ENCODE results near the gene VKORC1.

Gene VKORC1

GRCh38 chr16:31133046-31133501 is 38.5 kb upstream of the VKORC1 start:
- Mint-ChIP-seq H3K9me3 (ENCODE audit: low read depth) (no peaks in the 10 kb centered on the region), H3K4me1 (ENCODE audit: low read depth) (peaks cover 2% of the 10 kb centered on the region), H3K27ac (no peak overlapping the region), H3K27me3 (no peaks in the 10 kb centered on the region), H3K36me3 (no peaks in the 10 kb centered on the region), H3K4me3 (no peak overlapping the region)

- Mint-ChIP-seq H3K4me1 (ENCODE audit: low read depth) (peaks cover 2% of the 10 kb centered on the region), H3K27me3 (no peaks in the 10 kb centered on the region), H3K27ac (no peak overlapping the region), H3K36me3 (no peaks in the 10 kb centered on the region), H3K9me3 (ENCODE audit: low read depth) (no peaks in the 10 kb centered on the region), H3K4me3 (no peak overlapping the region)
Observed at GRCh38 chr16:31132303-31132979, 37.8 kb upstream of the VKORC1 start.

DNA sequence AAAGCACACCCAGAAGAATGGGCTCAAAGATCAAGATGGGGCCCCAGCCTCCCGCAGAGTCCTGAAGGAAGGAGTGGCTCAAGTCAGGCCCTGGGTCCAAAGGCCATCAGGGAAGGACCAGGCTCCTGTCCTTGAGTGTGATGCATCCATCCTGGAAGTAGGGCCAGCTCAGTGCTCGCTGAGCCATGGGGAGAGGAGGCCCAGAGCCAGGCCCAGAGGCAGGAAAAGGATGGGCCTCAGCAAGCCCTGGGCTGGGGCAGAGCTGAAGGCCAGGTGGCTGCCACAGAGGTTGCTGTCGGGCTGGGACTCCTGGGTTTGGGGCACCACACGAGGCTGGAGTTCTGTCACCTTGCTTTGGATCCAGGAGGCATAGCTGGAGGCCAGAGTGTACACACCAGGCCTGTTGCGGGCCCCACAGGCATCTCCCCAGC is 37.3 kb upstream of the VKORC1 start:
- Mint-ChIP-seq H3K27me3 (no peaks in the 10 kb centered on the region), H3K9me3 (ENCODE audit: low read depth) (no peaks in the 10 kb centered on the region), H3K36me3 (no peaks in the 10 kb centered on the region), H3K4me1 (ENCODE audit: low read depth) (peaks cover 2% of the 10 kb centered on the region), H3K27ac (no peak overlapping the region), H3K4me3 (no peak overlapping the region)

DNA sequence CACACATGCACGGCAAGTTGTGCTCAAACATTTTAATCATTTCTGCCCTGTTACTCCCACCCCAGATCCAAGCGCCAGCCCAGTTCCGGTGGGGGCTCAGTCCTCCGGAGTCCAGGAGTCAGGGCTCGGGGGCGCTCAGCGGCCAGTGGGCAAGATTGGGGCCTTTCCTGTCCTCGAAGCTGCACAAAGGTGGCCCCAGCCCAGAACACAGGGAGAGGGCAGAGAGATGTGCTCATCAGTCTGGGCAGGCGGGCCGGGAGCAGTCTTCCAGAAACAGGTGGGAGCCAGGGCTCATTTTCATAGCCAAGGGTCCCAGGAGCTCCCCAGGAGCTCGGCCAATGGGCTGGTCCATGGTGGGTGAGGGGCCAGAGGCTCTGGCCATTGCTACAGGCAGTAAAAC is 36.8 kb upstream of the VKORC1 start:
- H3K36me3 Mint-ChIP-seq: no peaks in the 10 kb centered on the region
- no peak overlapping the region for H3K4me3 Mint-ChIP-seq
- no peaks in the 10 kb centered on the region for H3K27me3 Mint-ChIP-seq
- H3K4me1 Mint-ChIP-seq (ENCODE audit: low read depth): peaks cover 2% of the 10 kb centered on the region
- H3K9me3 Mint-ChIP-seq (ENCODE audit: low read depth): no peaks in the 10 kb centered on the region
- H3K27ac Mint-ChIP-seq: no peak overlapping the region

GRCh38 chr16:31130899-31131298 is 36.3 kb upstream of the VKORC1 start:
- Mint-ChIP-seq H3K36me3 (no peaks in the 10 kb centered on the region), H3K4me1 (ENCODE audit: low read depth) (peaks cover 2% of the 10 kb centered on the region), H3K27me3 (no peaks in the 10 kb centered on the region), H3K4me3 (no peak overlapping the region), H3K27ac (no peak overlapping the region), H3K9me3 (ENCODE audit: low read depth) (no peaks in the 10 kb centered on the region)

- no peaks in the 10 kb centered on the region for H3K36me3 Mint-ChIP-seq
- H3K27me3 Mint-ChIP-seq: no peaks in the 10 kb centered on the region
- no peak overlapping the region for H3K27ac Mint-ChIP-seq
- H3K4me3 Mint-ChIP-seq: no peak overlapping the region
- H3K4me1 Mint-ChIP-seq (ENCODE audit: low read depth): peaks cover 2% of the 10 kb centered on the region
- no peaks in the 10 kb centered on the region for H3K9me3 Mint-ChIP-seq (ENCODE audit: low read depth)
Observed at GRCh38 chr16:31130336-31130891, 35.8 kb upstream of the VKORC1 start.

GRCh38 chr16:31129568-31130335 is 35.2 kb upstream of the VKORC1 start:
- H3K27ac Mint-ChIP-seq: no peak overlapping the region
- H3K4me3 Mint-ChIP-seq: no peak overlapping the region
- peaks cover 2% of the 10 kb centered on the region for H3K4me1 Mint-ChIP-seq (ENCODE audit: low read depth)
- no peaks in the 10 kb centered on the region for H3K36me3 Mint-ChIP-seq
- no peaks in the 10 kb centered on the region for H3K9me3 Mint-ChIP-seq (ENCODE audit: low read depth)
- H3K27me3 Mint-ChIP-seq: no peaks in the 10 kb centered on the region

DNA sequence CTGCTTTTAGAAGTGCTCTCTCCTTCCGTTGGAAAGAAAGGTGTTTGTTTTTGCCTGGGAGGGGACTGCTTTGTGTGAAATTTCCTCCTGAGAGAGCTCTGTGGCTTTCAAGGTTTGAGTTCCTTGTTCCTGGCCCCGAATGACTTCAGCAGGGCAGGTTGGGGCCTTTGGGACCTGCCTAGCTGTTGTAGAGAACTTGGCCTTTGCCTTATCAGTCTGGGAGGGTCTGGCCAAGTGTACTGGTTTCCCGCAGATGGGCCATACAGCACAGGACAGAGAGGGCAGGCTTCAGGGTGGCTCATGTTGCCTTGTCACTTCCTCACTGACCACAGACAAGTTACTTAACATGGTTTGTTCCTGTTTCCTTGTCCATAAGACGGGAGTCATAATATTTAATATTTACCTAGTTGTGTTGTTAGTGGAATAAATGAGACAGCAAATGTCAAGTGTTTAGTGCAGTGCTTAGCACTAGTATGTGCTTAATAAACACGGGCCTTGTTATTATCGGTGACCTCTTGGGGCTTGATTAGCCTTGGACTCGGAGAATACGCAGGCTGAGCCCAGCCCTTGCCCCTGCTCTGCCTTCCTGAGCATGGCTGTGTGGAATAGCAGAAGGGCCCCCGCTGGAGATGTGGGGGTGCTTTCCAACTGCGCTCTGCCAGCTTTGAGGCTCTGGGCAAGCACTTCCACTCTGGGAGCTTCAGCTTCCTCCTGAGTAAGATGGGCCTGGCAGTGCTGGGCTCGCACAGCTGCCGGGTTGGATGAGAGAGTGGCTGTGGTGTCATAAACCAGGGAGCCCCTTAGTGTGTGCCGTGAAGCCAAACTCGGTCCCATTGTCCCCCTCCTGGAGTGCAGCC is 34.3 kb upstream of the VKORC1 start:
- peaks cover 2% of the 10 kb centered on the region for H3K4me1 Mint-ChIP-seq (ENCODE audit: low read depth)
- no peaks in the 10 kb centered on the region for H3K27me3 Mint-ChIP-seq
- H3K27ac Mint-ChIP-seq: peak overlapping the region; percentile 16
- H3K4me3 Mint-ChIP-seq: no peak overlapping the region
- H3K36me3 Mint-ChIP-seq: no peaks in the 10 kb centered on the region
- H3K9me3 Mint-ChIP-seq (ENCODE audit: low read depth): no peaks in the 10 kb centered on the region

GRCh38 chr16:31127182-31127581 is 32.6 kb upstream of the VKORC1 start:
- no peak overlapping the region for H3K27ac Mint-ChIP-seq
- no peak overlapping the region for H3K4me3 Mint-ChIP-seq
- peaks cover 2% of the 10 kb centered on the region for H3K4me1 Mint-ChIP-seq (ENCODE audit: low read depth)
- H3K36me3 Mint-ChIP-seq: no peaks in the 10 kb centered on the region
- no peaks in the 10 kb centered on the region for H3K27me3 Mint-ChIP-seq
- H3K9me3 Mint-ChIP-seq (ENCODE audit: low read depth): no peaks in the 10 kb centered on the region

- Mint-ChIP-seq H3K4me1 (ENCODE audit: low read depth) (peaks cover 2% of the 10 kb centered on the region), H3K27me3 (no peaks in the 10 kb centered on the region), H3K27ac (no peak overlapping the region), H3K9me3 (ENCODE audit: low read depth) (no peaks in the 10 kb centered on the region), H3K4me3 (no peak overlapping the region), H3K36me3 (no peaks in the 10 kb centered on the region)
Observed at GRCh38 chr16:31125844-31126243, 31.2 kb upstream of the VKORC1 start.

GRCh38 chr16:31120129-31120528 is 25.5 kb upstream of the VKORC1 start:
- H3K27me3 Mint-ChIP-seq: no peaks in the 10 kb centered on the region
- H3K27ac Mint-ChIP-seq: no peak overlapping the region
- no peak overlapping the region for H3K4me3 Mint-ChIP-seq
- H3K4me1 Mint-ChIP-seq (ENCODE audit: low read depth): peaks cover 18% of the 10 kb centered on the region
- no peaks in the 10 kb centered on the region for H3K36me3 Mint-ChIP-seq
- H3K9me3 Mint-ChIP-seq (ENCODE audit: low read depth): no peaks in the 10 kb centered on the region

GRCh38 chr16:31118223-31119155 is 23.9 kb upstream of the VKORC1 start:
- Mint-ChIP-seq H3K4me3 (peak overlapping the region; percentile 95), H3K27ac (peak overlapping the region; percentile 89), H3K9me3 (ENCODE audit: low read depth) (no peaks in the 10 kb centered on the region), H3K36me3 (no peaks in the 10 kb centered on the region), H3K4me1 (ENCODE audit: low read depth) (peaks cover 20% of the 10 kb centered on the region), H3K27me3 (no peaks in the 10 kb centered on the region)

GRCh38 chr16:31117384-31118222 is 23.0 kb upstream of the VKORC1 start, which contains the start of gene KAT8:
Gene KAT8, plus strand, starts transcription at chr16:31117664. Its CDS starts 18 bp downstream, at chr16:31117682.
- Mint-ChIP-seq H3K36me3 (no peaks in the 10 kb centered on the region), H3K27me3 (no peaks in the 10 kb centered on the region), H3K4me1 (ENCODE audit: low read depth) (peaks cover 20% of the 10 kb centered on the region), H3K4me3 (peak within 1 kb of the TSS; percentile 95), H3K27ac (peak within 1 kb of the TSS; percentile 89), H3K9me3 (ENCODE audit: low read depth) (no peaks in the 10 kb centered on the region)

Measured in activated naive CD8-positive, alpha-beta T cell (primary cell).